Measurements from ENCODE around the gene PSMA2. TPM values are rescaled to one million over a fixed set of nuclear protein-coding genes. Genes with fewer than 3 reads are reported as not detected.
"Not testable (repeated sequence)": the region's sequence is repeated elsewhere in the genome, so short reads cannot be mapped to it uniquely, and the experiment has no call there.

The PSMA2 gene
- total RNA-seq, 3 donors from 2014 or later: 39.1 to 73.1 (median 61.0) TPM

DNA sequence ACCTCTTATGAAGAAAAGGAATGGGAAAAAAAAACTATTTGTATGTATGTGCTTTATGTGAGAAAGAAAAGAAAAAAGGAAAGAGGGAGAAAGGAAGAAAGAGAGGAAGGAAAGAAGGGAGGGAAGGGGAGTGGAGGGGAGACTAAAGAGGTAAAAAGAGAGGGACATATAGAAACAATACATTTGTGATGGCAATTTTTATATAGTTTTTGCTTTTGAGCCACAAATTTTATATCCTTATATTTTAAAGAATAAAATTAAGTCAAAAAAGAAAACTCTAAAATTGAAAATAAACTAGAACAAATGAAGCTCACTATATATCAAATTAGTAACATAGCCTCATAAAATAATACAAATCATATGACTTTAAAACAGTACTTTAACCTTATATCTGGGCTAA, 31.1 kb downstream of the PSMA2 start:
- Histone ChIP-seq H3K4me3 (no peak overlapping the region), H3K9me3 (no peaks in the 10 kb centered on the region), H3K4me1 (ENCODE audit: low read depth) (no peaks in the 10 kb centered on the region), H3K36me3 (ENCODE audit: low read depth) (no peaks in the 10 kb centered on the region)
- ATAC-seq (no peak), DNase-seq (no peak)
- intact Hi-C loops (cut with DNase I, micrococcal nuclease): no loop called here
- TF ChIP-seq, protein P1, sequence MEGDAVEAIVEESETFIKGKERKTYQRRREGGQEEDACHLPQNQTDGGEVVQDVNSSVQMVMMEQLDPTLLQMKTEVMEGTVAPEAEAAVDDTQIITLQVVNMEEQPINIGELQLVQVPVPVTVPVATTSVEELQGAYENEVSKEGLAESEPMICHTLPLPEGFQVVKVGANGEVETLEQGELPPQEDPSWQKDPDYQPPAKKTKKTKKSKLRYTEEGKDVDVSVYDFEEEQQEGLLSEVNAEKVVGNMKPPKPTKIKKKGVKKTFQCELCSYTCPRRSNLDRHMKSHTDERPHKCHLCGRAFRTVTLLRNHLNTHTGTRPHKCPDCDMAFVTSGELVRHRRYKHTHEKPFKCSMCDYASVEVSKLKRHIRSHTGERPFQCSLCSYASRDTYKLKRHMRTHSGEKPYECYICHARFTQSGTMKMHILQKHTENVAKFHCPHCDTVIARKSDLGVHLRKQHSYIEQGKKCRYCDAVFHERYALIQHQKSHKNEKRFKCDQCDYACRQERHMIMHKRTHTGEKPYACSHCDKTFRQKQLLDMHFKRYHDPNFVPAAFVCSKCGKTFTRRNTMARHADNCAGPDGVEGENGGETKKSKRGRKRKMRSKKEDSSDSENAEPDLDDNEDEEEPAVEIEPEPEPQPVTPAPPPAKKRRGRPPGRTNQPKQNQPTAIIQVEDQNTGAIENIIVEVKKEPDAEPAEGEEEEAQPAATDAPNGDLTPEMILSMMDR (IDR thresholded peaks at IDR 0.05): no peak

DNA sequence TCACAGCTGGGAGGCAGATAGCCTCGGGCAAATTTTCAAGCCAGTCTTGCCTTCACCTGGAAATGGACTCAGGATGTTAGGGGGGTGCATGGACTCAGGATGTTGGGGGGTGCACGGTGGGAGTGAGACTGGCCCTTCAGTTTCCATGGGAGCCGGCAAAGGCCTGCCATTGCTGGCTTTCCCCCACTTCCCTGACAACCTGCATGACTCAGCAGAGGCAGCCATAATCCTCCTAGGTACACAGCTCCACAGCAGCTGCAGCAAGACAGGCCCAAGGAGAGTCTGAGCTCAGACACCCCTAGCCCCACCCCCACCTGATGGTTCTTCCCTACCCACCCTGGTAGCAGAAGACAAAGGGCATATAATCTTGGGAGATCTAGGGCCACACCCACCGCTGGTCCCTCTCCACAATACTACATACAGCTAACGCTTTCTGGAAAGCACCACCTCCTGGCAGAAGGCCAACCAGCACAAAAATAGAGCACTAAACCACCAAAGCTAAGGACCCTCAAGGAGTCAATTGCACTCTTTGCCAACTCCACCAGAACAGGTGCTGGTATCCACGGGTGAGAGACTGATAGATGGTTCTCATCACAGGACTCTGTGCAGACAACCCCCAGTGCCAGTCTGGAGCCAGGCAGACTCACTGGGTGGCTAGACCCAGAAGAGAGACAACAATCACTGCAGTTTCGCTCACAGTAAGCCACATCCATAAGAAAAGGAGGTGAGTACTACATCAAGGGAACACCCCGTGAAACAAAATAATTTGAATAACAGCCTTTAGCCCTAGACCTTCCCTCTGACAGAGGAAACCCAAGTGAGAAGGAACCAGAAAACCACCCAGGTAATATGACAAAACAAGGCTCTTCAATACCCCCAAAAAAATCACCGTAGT, 38.4 kb downstream of the PSMA2 start:
- no peak for ATAC-seq
- H3K9me3 ChIP-seq: peaks cover 6% of the 10 kb centered on the region

DNA sequence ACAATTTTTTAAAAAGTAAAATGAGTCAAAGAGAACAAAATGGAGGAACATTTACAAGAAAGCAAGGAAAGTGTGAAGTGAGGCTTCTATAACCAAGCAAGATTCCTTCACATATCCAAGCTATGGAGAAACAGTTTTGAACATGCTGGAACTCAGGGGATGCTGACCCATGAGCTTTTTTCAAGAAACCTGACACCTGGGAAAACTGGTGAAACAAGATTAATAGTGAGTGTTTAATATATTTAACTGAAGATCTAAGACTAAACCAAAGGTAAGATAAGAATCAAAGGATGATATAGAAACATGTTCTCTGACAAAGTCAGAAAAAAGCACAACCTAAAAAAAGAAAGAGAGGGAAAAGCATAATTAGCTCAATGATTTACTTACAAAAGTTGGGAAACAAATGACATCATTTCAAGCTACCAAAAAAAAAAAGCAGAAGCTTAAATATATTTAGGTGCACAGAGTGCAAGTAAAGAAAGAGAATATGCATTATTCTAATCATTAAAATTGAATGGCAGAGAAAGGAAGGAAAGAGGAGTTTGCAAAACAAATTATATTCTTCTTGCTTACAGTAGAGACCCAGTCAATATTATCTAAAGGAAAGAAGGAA, 45.0 kb downstream of the PSMA2 start:
- intact Hi-C loops (cut with DNase I, micrococcal nuclease): no loop called here
- Histone ChIP-seq H3K4me3 (no peak overlapping the region), H3K4me1 (ENCODE audit: low read depth) (peaks cover 12% of the 10 kb centered on the region), H3K36me3 (ENCODE audit: low read depth) (no peaks in the 10 kb centered on the region), H3K9me3 (no peaks in the 10 kb centered on the region)
- DNase-seq: no peak
- no peak for ATAC-seq
- TF ChIP-seq, protein P1 (IDR thresholded peaks at IDR 0.05): no peak

More for the DNA sequence above, 38.4 kb downstream of the PSMA2 start:
- Histone ChIP-seq H3K4me3 (no peak overlapping the region), H3K36me3 (ENCODE audit: low read depth) (no peaks in the 10 kb centered on the region), H3K4me1 (ENCODE audit: low read depth) (peaks cover 4% of the 10 kb centered on the region)
- TF ChIP-seq, protein P1 (IDR thresholded peaks at IDR 0.05): no peak
- intact Hi-C loops (cut with DNase I, micrococcal nuclease): no loop called here
- DNase-seq: no peak

DNA sequence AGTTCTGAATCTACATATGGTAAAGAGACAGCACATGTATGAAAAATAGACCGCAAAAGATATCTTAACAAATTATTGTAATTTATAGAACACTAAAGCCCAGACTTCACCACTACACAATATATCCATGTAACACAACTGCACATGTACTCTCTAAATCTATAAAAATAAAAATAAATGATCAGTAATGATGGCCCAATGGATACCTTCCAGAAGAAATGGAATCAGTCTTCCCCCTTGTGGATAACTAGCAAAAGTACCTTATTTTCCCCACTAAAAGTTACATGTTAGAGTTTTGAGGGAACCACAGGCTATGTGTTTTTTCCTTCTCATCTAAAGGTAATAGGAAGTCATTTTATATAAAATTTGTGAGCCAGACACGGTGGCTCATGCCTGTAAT, 45.8 kb downstream of the PSMA2 start:
- Histone ChIP-seq H3K9me3 (no peaks in the 10 kb centered on the region), H3K4me3 (no peak overlapping the region), H3K4me1 (ENCODE audit: low read depth) (peaks cover 12% of the 10 kb centered on the region), H3K36me3 (ENCODE audit: low read depth) (no peaks in the 10 kb centered on the region)
- no peak for ATAC-seq
- TF ChIP-seq, protein P1 (IDR thresholded peaks at IDR 0.05): no peak
- intact Hi-C loops (cut with DNase I, micrococcal nuclease): no loop called here
- DNase-seq: no peak

DNA sequence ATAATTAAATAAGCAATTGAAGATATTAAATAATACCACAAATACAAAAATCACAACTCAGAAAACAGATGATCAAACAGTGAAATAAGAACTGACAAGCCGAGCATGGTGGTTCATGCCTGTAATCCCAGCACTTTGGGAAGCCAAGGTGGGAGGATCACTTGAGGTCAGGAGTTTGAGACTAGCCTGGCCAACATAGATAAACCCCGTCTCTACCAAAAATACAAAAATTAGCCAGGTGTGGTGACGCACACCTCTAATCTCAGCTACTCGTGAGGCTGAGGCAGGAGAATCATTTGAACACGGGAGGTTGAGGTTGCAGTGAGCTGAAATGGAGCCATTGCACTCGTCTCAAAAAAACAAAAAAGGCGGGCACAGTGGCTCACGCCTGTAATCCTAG, 46.8 kb downstream of the PSMA2 start:
- DNase-seq; H3K36me3 ChIP-seq (ENCODE audit: low read depth); intact Hi-C loops (cut with DNase I, micrococcal nuclease); H3K9me3 ChIP-seq; ATAC-seq; H3K4me3 ChIP-seq: not testable (repeated sequence)
- peaks cover 12% of the 10 kb centered on the region for H3K4me1 ChIP-seq (ENCODE audit: low read depth)

DNA sequence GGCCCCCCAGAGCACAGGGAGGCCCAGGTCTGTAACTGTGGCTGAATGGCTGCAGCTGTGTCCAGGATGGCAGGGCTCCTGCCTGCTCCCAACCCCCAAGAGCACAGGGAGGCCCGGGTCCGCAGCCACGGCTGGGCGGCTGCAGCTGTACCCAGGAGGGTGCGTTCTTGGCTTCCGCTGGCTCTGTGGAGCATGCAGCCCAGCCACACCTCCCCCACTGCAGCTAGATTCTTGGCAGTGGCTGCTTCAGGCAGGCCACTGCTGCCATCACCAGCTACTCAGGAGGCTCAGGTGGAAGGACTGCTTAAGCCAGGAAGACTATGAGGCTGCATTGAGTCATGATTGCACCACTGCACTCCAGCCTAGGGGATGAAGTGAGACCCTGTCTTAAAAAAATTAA, 48.0 kb downstream of the PSMA2 start:
- ATAC-seq: no peak
- no peaks in the 10 kb centered on the region for H3K9me3 ChIP-seq
- DNase-seq: no peak
- TF ChIP-seq, protein P1 (IDR thresholded peaks at IDR 0.05): no peak
- H3K36me3 ChIP-seq (ENCODE audit: low read depth): no peaks in the 10 kb centered on the region
- peaks cover 8% of the 10 kb centered on the region for H3K4me1 ChIP-seq (ENCODE audit: low read depth)
- no peak overlapping the region for H3K4me3 ChIP-seq
- intact Hi-C loops (cut with DNase I, micrococcal nuclease): no loop called here
